ENCODE data around the gene WASHC4.

The WASHC4 gene

DNA sequence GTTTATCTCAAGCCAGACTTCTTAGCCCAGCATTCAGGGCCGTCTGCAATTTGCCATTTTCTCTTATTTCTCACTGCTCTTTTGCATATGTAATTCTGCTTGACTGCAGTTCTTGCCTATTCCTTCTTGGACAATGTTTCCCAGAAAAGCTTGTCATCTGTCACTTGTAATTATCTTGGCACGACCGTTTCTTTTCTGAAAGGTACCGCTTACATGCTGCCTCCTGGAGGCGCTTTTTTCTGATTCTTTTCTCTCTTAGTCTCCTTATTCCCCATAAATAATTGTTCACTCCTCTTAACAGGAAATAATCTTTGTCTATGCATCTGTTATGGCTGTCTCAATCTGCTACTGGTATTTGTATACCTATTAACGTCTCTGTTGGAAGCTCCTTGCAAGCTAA lies 22.0 kb upstream of the WASHC4 start:
- Histone ChIP-seq H2AFZ (ENCODE audit: low read depth, low read length) (no peak overlapping the region), H3K9ac (ENCODE audit: low read depth, low read length) (no peak overlapping the region), H4K20me1 (ENCODE audit: insufficient read depth, low read length) (no peaks in the 10 kb centered on the region), H3K4me3 (ENCODE audit: low read depth in 1 of 2, low read length in 2 of 2) (no peak overlapping the region), H3K27me3 (ENCODE audit: insufficient read depth, low read length, poor library complexity) (no peaks in the 10 kb centered on the region), H3K79me2 (ENCODE audit: insufficient read depth, low read length) (no peaks in the 10 kb centered on the region), H3K36me3 (ENCODE audit: insufficient read depth, low read length) (no peaks in the 10 kb centered on the region), H3K9me3 (ENCODE audit: insufficient read depth, low read length, severe bottlenecking) (no peaks in the 10 kb centered on the region), H3K4me1 (ENCODE audit: insufficient read depth, low read length) (no peaks in the 10 kb centered on the region), H3K4me2 (ENCODE audit: insufficient read depth, low read length) (no peak overlapping the region), H3K27ac (ENCODE audit: low read length) (no peak overlapping the region)
- TF ChIP-seq EZH2 (IDR thresholded peaks at IDR 0.05; ENCODE audit: borderline replicate concordance, low read depth, low read length, severe bottlenecking) = no peak
- TF ChIP-seq, protein P1, sequence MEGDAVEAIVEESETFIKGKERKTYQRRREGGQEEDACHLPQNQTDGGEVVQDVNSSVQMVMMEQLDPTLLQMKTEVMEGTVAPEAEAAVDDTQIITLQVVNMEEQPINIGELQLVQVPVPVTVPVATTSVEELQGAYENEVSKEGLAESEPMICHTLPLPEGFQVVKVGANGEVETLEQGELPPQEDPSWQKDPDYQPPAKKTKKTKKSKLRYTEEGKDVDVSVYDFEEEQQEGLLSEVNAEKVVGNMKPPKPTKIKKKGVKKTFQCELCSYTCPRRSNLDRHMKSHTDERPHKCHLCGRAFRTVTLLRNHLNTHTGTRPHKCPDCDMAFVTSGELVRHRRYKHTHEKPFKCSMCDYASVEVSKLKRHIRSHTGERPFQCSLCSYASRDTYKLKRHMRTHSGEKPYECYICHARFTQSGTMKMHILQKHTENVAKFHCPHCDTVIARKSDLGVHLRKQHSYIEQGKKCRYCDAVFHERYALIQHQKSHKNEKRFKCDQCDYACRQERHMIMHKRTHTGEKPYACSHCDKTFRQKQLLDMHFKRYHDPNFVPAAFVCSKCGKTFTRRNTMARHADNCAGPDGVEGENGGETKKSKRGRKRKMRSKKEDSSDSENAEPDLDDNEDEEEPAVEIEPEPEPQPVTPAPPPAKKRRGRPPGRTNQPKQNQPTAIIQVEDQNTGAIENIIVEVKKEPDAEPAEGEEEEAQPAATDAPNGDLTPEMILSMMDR (IDR thresholded peaks at IDR 0.05; ENCODE audit: borderline replicate concordance, extremely low read depth, low read length, poor library complexity, severe bottlenecking) = no peak
- DNase-seq (no peak), ATAC-seq (ENCODE audit: insufficient read depth, low read depth) (no peak)

DNA sequence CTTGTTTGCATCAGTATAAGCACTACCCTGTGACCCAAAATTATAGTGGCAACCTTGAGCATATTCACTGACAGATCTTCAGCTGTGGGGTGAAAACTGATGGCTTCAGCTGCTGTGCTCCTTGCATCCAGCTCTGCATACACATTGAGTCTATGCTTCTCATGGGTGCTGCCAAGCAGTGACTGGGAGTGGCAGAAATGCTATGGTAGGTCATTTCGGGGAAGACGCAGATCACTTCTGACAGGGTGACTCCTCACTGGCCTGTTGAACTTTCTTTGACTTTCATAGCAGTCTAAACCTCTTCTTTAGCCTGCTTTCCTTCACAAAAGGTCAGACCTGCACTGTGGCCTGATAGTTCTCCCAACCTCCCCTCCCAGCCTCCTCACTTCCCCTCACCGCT lies 17.7 kb upstream of the WASHC4 start:
- TF ChIP-seq EZH2 (IDR thresholded peaks at IDR 0.05; ENCODE audit: borderline replicate concordance, low read depth, low read length, severe bottlenecking) = no peak
- TF ChIP-seq, protein P1 (IDR thresholded peaks at IDR 0.05; ENCODE audit: borderline replicate concordance, extremely low read depth, low read length, poor library complexity, severe bottlenecking) = no peak
- H3K9ac ChIP-seq (ENCODE audit: low read depth, low read length) = no peak overlapping the region
- H3K9me3 ChIP-seq (ENCODE audit: insufficient read depth, low read length, severe bottlenecking) = peaks cover 4% of the 10 kb centered on the region
- H3K27me3 ChIP-seq (ENCODE audit: insufficient read depth, low read length, poor library complexity) = no peaks in the 10 kb centered on the region
- no peaks in the 10 kb centered on the region for H3K4me1 ChIP-seq (ENCODE audit: insufficient read depth, low read length)
- DNase-seq = no peak
- no peaks in the 10 kb centered on the region for H3K36me3 ChIP-seq (ENCODE audit: insufficient read depth, low read length)
- no peaks in the 10 kb centered on the region for H4K20me1 ChIP-seq (ENCODE audit: insufficient read depth, low read length)
- no peak overlapping the region for H3K27ac ChIP-seq (ENCODE audit: low read length)
- H2AFZ ChIP-seq (ENCODE audit: low read depth, low read length) = no peak overlapping the region
- no peak overlapping the region for H3K4me2 ChIP-seq (ENCODE audit: insufficient read depth, low read length)
- ATAC-seq (ENCODE audit: insufficient read depth, low read depth) = no peak
- no peaks in the 10 kb centered on the region for H3K79me2 ChIP-seq (ENCODE audit: insufficient read depth, low read length)
- H3K4me3 ChIP-seq (ENCODE audit: low read depth in 1 of 2, low read length in 2 of 2) = no peak overlapping the region

DNA sequence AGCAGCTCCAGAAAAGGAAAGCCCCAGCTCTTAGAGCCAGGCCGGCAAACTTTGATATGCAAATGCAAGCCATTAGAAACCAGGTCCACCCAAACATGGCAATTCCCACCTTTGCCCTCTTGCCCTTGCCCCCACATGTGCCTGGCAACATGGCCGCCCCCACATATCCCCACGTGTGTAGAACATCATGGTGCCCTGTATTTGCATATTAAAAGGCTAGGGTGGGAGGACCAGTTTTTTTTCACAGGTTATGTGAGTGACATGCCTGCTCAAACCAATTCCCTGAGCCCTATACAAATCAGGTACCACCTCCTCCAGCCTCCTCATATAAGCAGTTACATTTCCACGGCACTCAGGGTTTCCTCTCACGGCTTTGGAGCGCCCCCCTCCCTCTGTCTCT lies 17.2 kb upstream of the WASHC4 start:
- H3K9me3 ChIP-seq (ENCODE audit: insufficient read depth, low read length, severe bottlenecking) = peaks cover 4% of the 10 kb centered on the region
- DNase-seq = no peak
- H2AFZ ChIP-seq (ENCODE audit: low read depth, low read length) = no peak overlapping the region
- H3K9ac ChIP-seq (ENCODE audit: low read depth, low read length) = no peak overlapping the region
- no peaks in the 10 kb centered on the region for H3K27me3 ChIP-seq (ENCODE audit: insufficient read depth, low read length, poor library complexity)
- no peaks in the 10 kb centered on the region for H3K36me3 ChIP-seq (ENCODE audit: insufficient read depth, low read length)
- no peaks in the 10 kb centered on the region for H3K4me1 ChIP-seq (ENCODE audit: insufficient read depth, low read length)
- H3K4me2 ChIP-seq (ENCODE audit: insufficient read depth, low read length) = no peak overlapping the region
- H3K79me2 ChIP-seq (ENCODE audit: insufficient read depth, low read length) = no peaks in the 10 kb centered on the region
- no peak for TF ChIP-seq EZH2 (IDR thresholded peaks at IDR 0.05; ENCODE audit: borderline replicate concordance, low read depth, low read length, severe bottlenecking)
- TF ChIP-seq, protein P1 (IDR thresholded peaks at IDR 0.05; ENCODE audit: borderline replicate concordance, extremely low read depth, low read length, poor library complexity, severe bottlenecking) = no peak
- ATAC-seq (ENCODE audit: insufficient read depth, low read depth) = no peak
- H3K27ac ChIP-seq (ENCODE audit: low read length) = no peak overlapping the region
- H3K4me3 ChIP-seq (ENCODE audit: low read depth in 1 of 2, low read length in 2 of 2) = no peak overlapping the region
- no peaks in the 10 kb centered on the region for H4K20me1 ChIP-seq (ENCODE audit: insufficient read depth, low read length)
